H1 (cell line): ENCODE results near the gene CSNK2A3. TPM values are rescaled to one million over a fixed set of nuclear protein-coding genes. Genes with fewer than 3 reads are reported as not detected.

Experiments
- KDM5A ChIP-seq: fragments of 200-600 bp; IDR thresholded peaks from 2 replicates; pipeline ENCODE4 v1.7.1; 2012; ENCODE audit warnings: mild to moderate bottlenecking, low read length, inconsistent platforms, mixed read lengths
- RFX5 ChIP-seq: IDR thresholded peaks from 2 replicates; pipeline ENCODE4 v1.6.1; 2011; ENCODE audit warnings: low read depth, low read length, improper control_type of control experiment, borderline replicate concordance
- TAF7 ChIP-seq: optimal IDR thresholded peaks from 2 replicates; pipeline ENCODE3; 2011; ENCODE audit warnings: low read depth, mild to moderate bottlenecking, inconsistent platforms, low read length, moderate library complexity, borderline replicate concordance
- polyA plus RNA-seq, 7 experiments: library from polyadenylated mRNA; depleted of rRNA in 3 of 7; stranded (reverse) in 5 of 7; unstranded in 2 of 7; fragments of >200 nt in 5 of 7; fragments of 200-250 nt in 2 of 7; gene quantifications; 1 replicate in 5 of 7; 2 replicates in 1 of 7; 4 replicates in 1 of 7; pipeline versions ENCODE4 v1.2.1 to v1.2.3, GENCODE V29; 2011 to 2013; ENCODE audit warnings: missing spikeins in 2 of 7, mixed read lengths in 2 of 7
- total RNA-seq: library from RNA; stranded (reverse); fragmentation: NEBNext Ultra II Directional; extraction: Animal tissue kit (Norgen Biotek cat#: 25700); gene quantifications from 2 replicates; pipeline ENCODE4 v1.2.1, GENCODE V29; 2021

CSNK2A3 gene
- total and polyA plus RNA-seq, 2 of the 8 experiments (the other 6 are each of a cell fraction or from before 2014, with no cell fraction given): 0.69 to 1.0 TPM

- TF ChIP-seq RFX5 (no peak), TAF7 (no peak), KDM5A (no peak)
These were observed 18.0 kb downstream of the CSNK2A3 start (continued) for GRCh38 chr11:11335043-11335442.
